Activated T-cell treated with anti-CD3 and anti-CD28 coated beads, Interleukin-2, amount 50 U/mL, for 72 hours (primary cell): ENCODE measurements around the gene WNT3. TPM values are rescaled to one million over a fixed set of nuclear protein-coding genes. Genes with fewer than 3 reads are reported as not detected.

ENCODE experiments used
- ATAC-seq, 2 donors: fragments of 150-1000 bp; cut with Tn5 transposase; replicated peaks in 1 of 2; 2 replicates each; pipeline ENCODE4 v1.10.0; 2021; ENCODE audit warnings: moderate library complexity in 2 of 2, mild to moderate bottlenecking in 1 of 2
- DNase-seq, 2 donors: peaks; one replicate each; pipeline ENCODE4 v3.0.0; 2021 to 2022; ENCODE audit warnings: mixed read lengths in 1 of 2
- H3K27ac Mint-ChIP-seq: one replicate; pipeline ENCODE4 v1.8.0; 2022; ENCODE audit warnings: mild to moderate bottlenecking, moderate library complexity, mixed read lengths
- H3K27me3 Mint-ChIP-seq: one replicate; pipeline ENCODE4 v1.8.0; 2022; ENCODE audit warnings: low read depth, mixed read lengths
- H3K36me3 Mint-ChIP-seq, 2 donors: one replicate each; pipeline ENCODE4 v1.8.0; 2022; ENCODE audit warnings: mixed read lengths in 2 of 2, mild to moderate bottlenecking in 1 of 2; ENCODE audit not compliant: insufficient read depth in 2 of 2
- H3K4me1 Mint-ChIP-seq: one replicate; pipeline ENCODE4 v1.8.0; 2022; ENCODE audit warnings: low read depth, mixed read lengths
- H3K4me3 Mint-ChIP-seq, 2 donors: one replicate each; pipeline ENCODE4 v1.8.0; 2022; ENCODE audit warnings: mild to moderate bottlenecking in 2 of 2, mixed read lengths in 2 of 2, moderate library complexity in 2 of 2
- H3K9me3 Mint-ChIP-seq, 2 donors: one replicate each; pipeline ENCODE4 v1.8.0; 2022; ENCODE audit warnings: mixed read lengths in 2 of 2
- total RNA-seq, 2 donors: library from RNA; stranded (reverse); gene quantifications; one replicate each; pipeline ENCODE4 v1.2.3, GENCODE V29; 2022

WNT3 gene
- total RNA-seq, 2 donors from 2014 or later = 0.14 to 0.53 TPM

DNA sequence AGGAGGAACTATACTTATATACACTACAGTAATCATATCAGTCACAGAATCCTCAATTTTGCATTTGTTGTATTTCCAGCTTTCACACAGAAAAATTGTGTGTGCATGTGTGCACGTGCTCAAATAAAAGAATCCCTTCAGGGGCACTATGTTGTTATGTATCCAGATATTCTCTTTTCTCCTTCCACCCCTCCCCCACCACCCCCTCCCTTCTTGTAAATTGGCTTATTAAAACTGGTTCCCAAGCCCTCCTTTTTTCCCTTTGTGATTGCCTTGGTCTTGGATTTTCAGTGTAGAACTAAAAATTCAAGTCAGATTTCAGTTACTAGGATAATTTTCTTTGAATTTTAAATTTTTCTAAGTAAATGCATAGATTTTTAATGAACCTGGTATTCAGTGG, 86.3 kb downstream of the WNT3 start:
- ATAC-seq = no peak
- no peaks in the 10 kb centered on the region for H3K36me3 Mint-ChIP-seq
- no peak overlapping the region for H3K4me3 Mint-ChIP-seq
- H3K4me1 Mint-ChIP-seq = no peaks in the 10 kb centered on the region
- H3K27ac Mint-ChIP-seq = no peak overlapping the region
- H3K9me3 Mint-ChIP-seq = no peaks in the 10 kb centered on the region
- H3K27me3 Mint-ChIP-seq = no peaks in the 10 kb centered on the region
- no peak for DNase-seq

- H3K27me3 Mint-ChIP-seq = no peaks in the 10 kb centered on the region
- H3K4me3 Mint-ChIP-seq = no peak overlapping the region
- H3K36me3 Mint-ChIP-seq = no peaks in the 10 kb centered on the region
- no peaks in the 10 kb centered on the region for H3K4me1 Mint-ChIP-seq
- no peak overlapping the region for H3K27ac Mint-ChIP-seq
- no peaks in the 10 kb centered on the region for H3K9me3 Mint-ChIP-seq
- DNase-seq (no peak), ATAC-seq (no peak)
Measured at GRCh38 chr17:46730679-46731078, 87.8 kb downstream of the WNT3 start.

- Mint-ChIP-seq H3K36me3 (no peaks in the 10 kb centered on the region), H3K4me3 (no peak overlapping the region), H3K9me3 (no peaks in the 10 kb centered on the region), H3K4me1 (no peaks in the 10 kb centered on the region), H3K27ac (no peak overlapping the region), H3K27me3 (no peaks in the 10 kb centered on the region)
- DNase-seq (no peak), ATAC-seq (no peak)
Measured at GRCh38 chr17:46730026-46730425, 88.5 kb downstream of the WNT3 start.

DNA sequence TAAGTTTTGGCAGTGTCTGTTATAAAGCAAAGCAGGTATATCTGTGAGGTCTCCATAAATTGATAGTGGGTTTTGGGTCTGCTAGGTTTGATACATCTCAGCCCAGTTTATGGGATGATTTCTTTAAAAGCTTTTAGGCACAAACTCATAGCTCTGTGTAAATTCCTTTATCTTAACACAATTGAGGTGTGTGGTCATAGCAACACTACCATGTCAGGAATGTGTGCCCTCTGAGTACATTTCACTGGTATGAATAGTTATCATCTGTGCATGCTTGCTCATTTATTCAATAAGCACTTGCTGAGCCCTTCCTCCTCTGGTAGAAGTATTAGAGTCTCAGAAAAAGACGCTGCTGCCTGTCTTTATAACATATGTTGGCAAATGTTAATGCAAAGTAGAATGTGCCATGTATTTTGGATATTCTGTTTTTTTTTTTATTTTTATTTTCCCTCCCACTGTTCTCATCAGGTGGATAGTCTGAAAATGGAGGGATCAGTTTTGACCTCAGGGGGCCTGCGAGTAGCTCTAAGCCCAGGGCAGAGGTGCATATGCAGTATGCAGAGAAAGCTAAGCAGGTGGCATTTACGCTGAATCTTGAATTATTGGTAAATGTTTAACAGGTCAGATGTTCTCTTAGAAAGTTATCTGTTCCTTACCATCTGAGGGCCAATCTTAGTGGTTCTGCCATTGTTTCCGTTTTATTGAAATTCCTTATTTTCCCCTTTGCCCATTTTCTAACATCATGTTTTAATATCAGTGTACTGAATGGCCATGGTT, 90.7 kb downstream of the WNT3 start:
- Mint-ChIP-seq H3K27ac (no peak overlapping the region), H3K36me3 (no peaks in the 10 kb centered on the region), H3K27me3 (no peaks in the 10 kb centered on the region), H3K9me3 (no peaks in the 10 kb centered on the region), H3K4me1 (no peaks in the 10 kb centered on the region), H3K4me3 (no peak overlapping the region)
- ATAC-seq = no peak
- DNase-seq = no peak

GRCh38 chr17:46726206-46726605, 92.3 kb downstream of the WNT3 start:
- Mint-ChIP-seq H3K9me3 (no peaks in the 10 kb centered on the region), H3K27me3 (no peaks in the 10 kb centered on the region), H3K36me3 (no peaks in the 10 kb centered on the region), H3K27ac (no peak overlapping the region), H3K4me1 (no peaks in the 10 kb centered on the region), H3K4me3 (no peak overlapping the region)
- ATAC-seq = no peak
- DNase-seq = no peak

GRCh38 chr17:46722662-46723285, 95.7 kb downstream of the WNT3 start:
- H3K27ac Mint-ChIP-seq = no peak overlapping the region

DNA sequence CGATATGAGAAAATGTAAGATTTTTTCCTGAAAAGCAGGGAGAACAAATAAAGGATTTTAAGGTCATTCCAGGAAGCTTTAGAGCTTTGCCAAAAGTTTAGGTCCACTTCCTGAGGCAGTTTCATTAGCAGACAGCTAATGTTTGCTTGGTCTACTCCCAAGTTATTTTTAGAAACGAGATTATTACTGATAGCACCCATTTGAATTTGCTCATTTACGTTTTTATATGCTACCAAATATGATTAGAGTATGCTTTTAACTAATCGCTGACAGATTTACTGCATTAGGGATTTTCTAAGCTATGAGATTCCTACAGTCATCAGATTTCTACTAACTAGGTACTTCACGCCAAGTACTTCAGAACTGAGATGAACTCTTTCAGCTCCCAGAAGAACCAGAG, 98.1 kb downstream of the WNT3 start:
- ATAC-seq (no peak), DNase-seq (no peak)
- no peaks in the 10 kb centered on the region for H3K27me3 Mint-ChIP-seq
- no peaks in the 10 kb centered on the region for H3K4me1 Mint-ChIP-seq
- H3K9me3 Mint-ChIP-seq = no peaks in the 10 kb centered on the region
- H3K4me3 Mint-ChIP-seq = no peak overlapping the region
- H3K27ac Mint-ChIP-seq = no peak overlapping the region
- peaks cover 0 to 3% of the 10 kb centered on the region in 2 donors for H3K36me3 Mint-ChIP-seq

More at GRCh38 chr17:46722662-46723285, 95.7 kb downstream of the WNT3 start:
- no peaks in the 10 kb centered on the region for H3K9me3 Mint-ChIP-seq
- H3K36me3 Mint-ChIP-seq = no peaks in the 10 kb centered on the region
- H3K27me3 Mint-ChIP-seq = no peaks in the 10 kb centered on the region
- no peaks in the 10 kb centered on the region for H3K4me1 Mint-ChIP-seq
- H3K4me3 Mint-ChIP-seq = no peak overlapping the region
- ATAC-seq (no peak), DNase-seq (no peak)

DNA sequence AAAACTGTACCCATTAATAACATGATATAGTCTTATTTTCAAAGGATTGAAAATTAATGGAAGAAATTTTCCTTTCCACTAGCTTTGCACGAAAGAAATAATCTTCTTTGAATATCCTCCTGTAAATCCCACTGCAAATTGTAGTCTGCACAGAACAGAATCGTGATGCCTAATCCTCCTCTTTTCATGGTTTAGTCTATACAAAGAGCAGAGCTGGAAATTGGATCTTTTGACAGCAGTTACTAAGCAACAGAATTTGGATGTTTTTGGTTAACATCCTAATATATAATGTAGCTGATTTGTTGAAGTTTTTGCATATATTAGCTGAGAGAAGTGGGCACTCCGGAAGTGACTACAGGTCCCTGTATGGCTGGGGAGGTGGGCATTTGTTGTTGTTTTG, 98.6 kb downstream of the WNT3 start:
- Mint-ChIP-seq H3K4me1 (no peaks in the 10 kb centered on the region), H3K36me3 (peaks cover 0 to 3% of the 10 kb centered on the region in 2 donors), H3K9me3 (no peaks in the 10 kb centered on the region), H3K4me3 (no peak overlapping the region), H3K27ac (no peak overlapping the region), H3K27me3 (no peaks in the 10 kb centered on the region)
- ATAC-seq (no peak), DNase-seq (no peak)

DNA sequence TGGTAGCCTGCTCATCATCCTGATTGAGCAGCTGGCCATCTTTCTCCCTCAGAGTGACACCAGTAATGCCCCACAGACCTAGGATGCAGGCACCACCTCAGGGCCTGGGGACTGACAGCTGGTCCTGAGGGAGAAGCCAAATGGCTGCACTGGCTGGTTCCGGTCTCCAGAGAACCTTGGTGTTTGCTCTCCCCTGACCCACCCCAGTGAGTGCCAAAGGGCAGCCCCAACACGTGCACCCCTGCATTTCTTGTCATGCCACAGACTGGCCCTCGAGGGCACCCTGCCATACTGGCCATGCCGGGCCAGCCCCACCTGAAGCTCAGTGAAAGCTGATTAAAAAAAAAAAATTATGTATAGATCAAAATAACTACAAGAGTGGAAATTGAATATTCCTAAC, 100.5 kb downstream of the WNT3 start:
- no peak for ATAC-seq
- DNase-seq = no peak
- H3K9me3 Mint-ChIP-seq = no peaks in the 10 kb centered on the region
- no peaks in the 10 kb centered on the region for H3K4me1 Mint-ChIP-seq
- H3K4me3 Mint-ChIP-seq = no peak overlapping the region
- no peak overlapping the region for H3K27ac Mint-ChIP-seq
- peaks cover 0 to 4% of the 10 kb centered on the region in 2 donors for H3K36me3 Mint-ChIP-seq
- no peaks in the 10 kb centered on the region for H3K27me3 Mint-ChIP-seq

Other genes with a start within 250 kb of the WNT3 start
- 10 to 100 TPM; 17.9 to 27.8 TPM for gene ARL17A, start 239.0 kb downstream of the WNT3 start, total RNA-seq
- gene NSF, start 228.0 kb downstream of the WNT3 start, total RNA-seq = 10 to 100 TPM; 34.3 to 43.1 TPM
- gene WNT9B, start 32.9 kb upstream of the WNT3 start, total RNA-seq = not detected
- 10 to 100 TPM; 41.3 to 45.9 TPM for gene GOSR2, start 104.5 kb upstream of the WNT3 start, total RNA-seq
- gene RPRML, start 160.6 kb upstream of the WNT3 start, total RNA-seq = not detected